ENCODE data around the gene BMP2.

The BMP2 gene

DNA sequence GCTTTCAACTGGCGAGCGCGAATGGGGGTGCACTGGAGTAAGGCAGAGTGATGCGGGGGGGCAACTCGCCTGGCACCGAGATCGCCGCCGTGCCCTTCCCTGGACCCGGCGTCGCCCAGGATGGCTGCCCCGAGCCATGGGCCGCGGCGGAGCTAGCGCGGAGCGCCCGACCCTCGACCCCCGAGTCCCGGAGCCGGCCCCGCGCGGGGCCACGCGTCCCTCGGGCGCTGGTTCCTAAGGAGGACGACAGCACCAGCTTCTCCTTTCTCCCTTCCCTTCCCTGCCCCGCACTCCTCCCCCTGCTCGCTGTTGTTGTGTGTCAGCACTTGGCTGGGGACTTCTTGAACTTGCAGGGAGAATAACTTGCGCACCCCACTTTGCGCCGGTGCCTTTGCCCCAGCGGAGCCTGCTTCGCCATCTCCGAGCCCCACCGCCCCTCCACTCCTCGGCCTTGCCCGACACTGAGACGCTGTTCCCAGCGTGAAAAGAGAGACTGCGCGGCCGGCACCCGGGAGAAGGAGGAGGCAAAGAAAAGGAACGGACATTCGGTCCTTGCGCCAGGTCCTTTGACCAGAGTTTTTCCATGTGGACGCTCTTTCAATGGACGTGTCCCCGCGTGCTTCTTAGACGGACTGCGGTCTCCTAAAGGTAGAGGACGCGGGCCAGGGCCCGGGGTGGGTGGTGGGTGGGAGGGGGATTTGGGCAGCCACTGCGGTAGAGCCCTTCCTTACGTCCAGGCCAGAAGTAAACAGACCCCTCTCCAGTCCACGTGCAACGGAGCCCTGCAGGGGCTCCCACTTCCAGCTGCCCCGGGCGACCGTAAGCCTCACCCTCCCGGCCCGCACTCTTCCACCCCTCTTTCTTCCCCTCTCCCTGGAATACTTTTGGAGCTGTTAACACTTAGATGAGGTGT is 998 bp downstream of the BMP2 start:
- DNase-seq, result peak; percentile 28

DNA sequence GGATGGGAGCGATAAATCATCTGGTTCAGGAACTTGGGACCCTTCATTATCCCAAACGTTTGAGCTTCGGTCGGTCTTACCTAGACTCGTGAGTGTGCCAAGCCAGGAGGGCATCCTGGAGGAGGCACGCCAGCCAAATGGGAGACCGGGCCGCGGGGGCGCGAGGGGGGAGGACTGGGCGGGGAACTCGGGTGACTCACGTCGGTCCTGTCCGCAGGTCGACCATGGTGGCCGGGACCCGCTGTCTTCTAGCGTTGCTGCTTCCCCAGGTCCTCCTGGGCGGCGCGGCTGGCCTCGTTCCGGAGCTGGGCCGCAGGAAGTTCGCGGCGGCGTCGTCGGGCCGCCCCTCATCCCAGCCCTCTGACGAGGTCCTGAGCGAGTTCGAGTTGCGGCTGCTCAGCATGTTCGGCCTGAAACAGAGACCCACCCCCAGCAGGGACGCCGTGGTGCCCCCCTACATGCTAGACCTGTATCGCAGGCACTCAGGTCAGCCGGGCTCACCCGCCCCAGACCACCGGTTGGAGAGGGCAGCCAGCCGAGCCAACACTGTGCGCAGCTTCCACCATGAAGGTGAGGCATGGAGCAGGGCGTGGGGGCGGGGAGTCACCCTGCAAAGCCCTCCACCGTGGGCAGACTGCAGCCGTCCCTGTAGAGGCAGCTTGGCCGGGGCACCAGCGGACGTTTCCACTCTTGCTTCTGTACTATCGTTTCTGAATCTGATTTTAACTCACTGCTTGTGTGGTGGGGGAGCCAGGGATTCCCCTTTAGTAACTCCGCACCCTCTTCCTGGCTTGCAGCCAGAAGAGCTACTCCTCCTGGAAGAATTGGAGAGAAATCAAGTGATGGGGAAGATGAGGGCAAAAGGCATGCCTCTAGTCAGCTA is 2.7 kb downstream of the BMP2 start:
- DNase-seq, result peak; percentile 8

DNA sequence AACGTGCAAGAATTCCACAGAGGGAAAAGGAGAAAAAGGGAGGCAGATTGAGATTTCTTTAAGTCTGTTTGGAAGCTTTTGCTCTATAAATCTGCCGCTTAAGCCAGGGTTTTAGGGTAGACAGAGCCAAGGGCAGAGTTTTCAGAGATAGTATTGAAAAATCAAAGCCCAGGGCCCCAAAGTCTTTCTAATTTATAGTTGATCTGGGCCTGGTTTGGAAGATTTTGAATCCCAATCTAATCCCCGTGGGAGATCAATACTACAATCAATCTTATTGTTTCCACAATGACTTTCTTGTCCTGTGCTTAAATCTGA is 3.3 kb downstream of the BMP2 start:
- no peak for DNase-seq

- no peak for DNase-seq
Measured at GRCh38 chr20:6780433-6781190, 13.1 kb downstream of the BMP2 start.

- DNase-seq, result no peak
Measured at GRCh38 chr20:6783752-6784151, 16.3 kb downstream of the BMP2 start.

DNA sequence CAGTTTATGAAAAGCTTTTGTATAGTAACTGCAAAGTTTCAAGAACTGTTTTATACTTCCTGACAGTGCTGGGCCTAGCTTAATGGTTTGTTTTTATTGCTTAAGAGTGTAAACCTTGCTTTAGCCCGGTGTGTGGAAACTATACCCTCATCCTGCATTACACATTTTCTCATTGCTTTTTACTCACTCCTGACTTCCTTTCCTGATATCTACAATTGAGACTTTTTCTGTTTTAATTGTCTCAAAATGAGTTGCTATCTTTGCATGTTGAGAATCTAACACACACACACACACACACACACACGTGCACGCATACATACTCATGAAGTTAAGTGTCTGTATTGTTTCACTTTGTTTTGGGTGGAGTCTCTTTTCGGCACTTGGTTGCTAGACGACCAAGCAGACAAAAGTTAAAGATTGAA is 16.7 kb downstream of the BMP2 start:
- DNase-seq, result no peak

- no peak for DNase-seq
Measured at GRCh38 chr20:6784767-6785166, 17.3 kb downstream of the BMP2 start.

DNA sequence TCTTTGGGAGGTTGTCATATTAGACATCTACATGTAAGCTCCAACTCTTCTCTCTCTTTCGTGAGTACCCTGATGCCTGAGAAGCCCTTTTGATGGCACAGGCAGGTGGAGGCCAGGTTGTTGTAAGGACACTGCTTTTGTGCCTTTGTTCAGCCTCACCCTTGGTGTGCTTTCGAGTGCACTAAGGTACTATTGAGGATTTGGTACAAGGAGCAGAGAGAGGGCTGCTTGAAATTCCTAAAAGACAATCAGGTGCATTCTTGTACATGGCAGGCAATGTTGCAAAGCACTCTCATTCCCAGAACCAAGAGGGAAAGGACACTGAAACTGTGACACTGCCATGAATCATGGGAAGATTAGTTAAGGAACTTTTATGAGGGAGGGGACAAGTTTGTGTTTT is 19.1 kb downstream of the BMP2 start:
- no peak for DNase-seq

GRCh38 chr20:6792789-6793188 is 25.3 kb downstream of the BMP2 start:
- no peak for DNase-seq

DNA sequence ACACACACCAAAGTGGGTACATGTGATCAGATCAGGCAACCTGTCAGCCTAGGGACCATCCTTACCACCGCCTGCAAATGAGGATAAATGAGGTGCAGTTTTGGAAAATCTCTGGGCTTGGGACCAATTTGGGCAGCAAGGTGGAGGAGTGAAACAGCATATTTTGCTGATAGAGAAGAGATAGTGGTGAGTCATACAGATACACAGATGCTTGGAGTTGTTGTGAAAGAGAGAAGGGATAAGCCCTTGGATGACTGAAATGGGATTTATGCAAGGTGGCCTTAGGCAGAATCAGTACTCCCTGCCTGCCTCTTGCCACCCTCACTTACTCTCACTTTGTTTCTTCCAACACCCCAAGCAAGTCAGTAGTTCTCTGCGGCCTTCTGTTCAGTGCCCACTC is 34.7 kb downstream of the BMP2 start:
- no peak for DNase-seq

GRCh38 chr20:6806275-6806674 is 38.8 kb downstream of the BMP2 start:
- no peak for DNase-seq

- peak; percentile 45 for DNase-seq
Measured at GRCh38 chr20:6811262-6812035, 44.0 kb downstream of the BMP2 start.

DNA sequence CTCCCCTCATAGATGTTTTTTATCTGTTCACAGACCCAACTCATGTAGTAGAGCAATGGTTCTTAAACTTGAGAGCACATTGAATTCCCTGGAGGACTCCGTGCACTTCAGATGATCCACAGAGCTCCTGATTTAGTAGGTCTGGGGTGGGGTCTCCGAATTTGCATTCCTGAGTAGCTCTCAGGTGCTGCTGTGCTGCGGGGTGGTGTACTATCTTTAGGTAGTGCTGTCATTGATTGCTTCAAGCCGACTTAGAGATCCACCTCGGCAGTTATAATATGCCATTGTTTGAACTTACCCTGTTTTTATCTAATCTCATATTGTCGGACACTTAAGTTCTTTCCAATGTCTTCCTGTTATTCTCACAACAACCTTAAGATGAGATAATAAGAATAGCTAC is 45.0 kb downstream of the BMP2 start:
- no peak for DNase-seq

- DNase-seq, result no peak
Measured at GRCh38 chr20:6814945-6815344, 47.5 kb downstream of the BMP2 start.

GRCh38 chr20:6818033-6818808 is 50.7 kb downstream of the BMP2 start:
- no peak for DNase-seq

- DNase-seq, result no peak
Measured at GRCh38 chr20:6819599-6819998, 52.1 kb downstream of the BMP2 start.

DNA sequence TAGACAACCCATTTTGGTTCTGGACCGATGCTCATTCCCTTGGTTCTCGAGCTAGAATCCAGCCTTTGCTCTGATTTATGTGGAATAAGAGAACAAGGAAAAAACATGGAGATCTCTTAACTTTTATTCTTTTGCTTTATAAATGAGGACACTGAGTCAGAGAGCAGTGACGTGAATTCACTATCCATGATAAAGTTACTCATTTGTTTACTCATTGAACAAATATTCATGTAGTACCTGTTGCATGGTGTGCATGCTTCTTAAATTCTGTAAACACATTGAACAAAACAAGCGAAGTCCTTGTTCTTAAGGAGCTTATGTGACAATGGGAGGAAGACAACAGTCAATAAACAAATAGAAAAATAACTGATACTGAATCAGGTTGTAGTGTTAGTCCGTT is 56.9 kb downstream of the BMP2 start:
- DNase-seq, result no peak

- no peak for DNase-seq
Measured at GRCh38 chr20:6827472-6827871, 60.0 kb downstream of the BMP2 start.

DNA sequence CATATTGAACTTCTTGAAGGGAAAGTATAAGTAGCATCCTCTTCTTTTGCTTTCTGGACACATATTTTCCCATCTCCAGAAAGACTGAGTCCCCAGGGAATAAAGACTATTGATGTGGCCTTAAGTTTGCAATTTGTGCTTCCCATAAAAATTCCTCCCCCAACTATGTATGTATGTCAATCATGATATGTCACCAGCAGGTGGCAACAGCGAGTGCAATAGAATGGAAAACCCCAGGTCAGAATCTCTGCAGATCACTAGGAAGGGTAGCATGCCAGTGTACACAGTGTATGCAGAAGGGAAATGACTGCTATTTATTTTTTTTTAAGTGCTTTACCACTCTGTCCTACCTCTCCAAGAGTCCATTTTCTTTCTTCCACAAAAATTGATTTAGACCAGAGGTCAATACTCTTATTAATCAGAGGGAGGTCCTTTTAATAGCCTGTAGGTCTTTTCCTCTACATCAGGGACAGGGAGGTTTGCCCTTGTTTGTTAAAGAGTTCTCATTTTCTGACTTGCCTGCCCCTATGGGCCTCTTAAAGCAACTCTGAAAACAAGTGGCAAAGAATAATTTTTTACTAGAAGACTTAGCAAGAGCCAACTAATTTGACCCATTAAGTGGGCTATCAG is 61.4 kb downstream of the BMP2 start:
- DNase-seq, result peak; percentile 16

DNA sequence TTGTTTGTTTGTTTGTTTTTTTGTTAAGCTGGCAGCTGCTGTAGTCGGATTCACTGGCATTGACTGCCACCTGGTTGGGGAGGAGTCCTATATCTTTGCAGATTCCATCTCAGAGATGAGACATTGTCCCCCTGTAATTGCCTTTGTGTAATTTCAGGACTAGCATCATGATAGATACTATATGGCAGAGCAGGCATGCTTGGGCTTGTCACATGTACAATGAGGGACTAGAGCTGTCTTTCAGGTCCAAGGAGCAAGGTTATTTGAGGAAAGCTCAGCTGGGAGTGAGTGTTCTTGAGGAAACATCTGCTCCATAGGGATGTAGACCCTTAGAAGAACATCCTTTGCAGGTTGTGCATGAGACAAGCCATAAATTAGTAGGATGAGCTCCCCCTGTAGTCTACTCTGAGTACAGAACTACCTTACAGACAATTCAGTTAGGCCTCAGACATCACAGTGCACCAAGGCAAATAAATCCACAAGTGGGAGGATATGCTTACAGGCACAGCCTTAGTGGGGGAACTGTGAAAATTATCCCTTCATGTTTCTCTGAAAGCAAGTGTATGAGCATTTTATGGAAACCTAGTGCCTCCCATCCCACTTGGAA is 62.1 kb downstream of the BMP2 start:
- no peak for DNase-seq
